Activated naive CD4-positive, alpha-beta T cell treated with anti-CD3 and anti-CD28 coated beads, Interleukin-2, amount 50 U/mL, for 16 hours (primary cell): ENCODE results near the gene SEL1L3.

Experiments
- DNase-seq: peaks from one replicate; pipeline ENCODE4 v3.0.0-alpha.2; 2020

SEL1L3 gene

GRCh38 chr4:25786497-25787065 is 76.2 kb downstream of the SEL1L3 start:
- DNase-seq, result no peak

- DNase-seq, result no peak
Measured at GRCh38 chr4:25783943-25784342, 78.8 kb downstream of the SEL1L3 start.

GRCh38 chr4:25783126-25783525 is 79.7 kb downstream of the SEL1L3 start:
- DNase-seq, result no peak

- DNase-seq, result no peak
Measured at GRCh38 chr4:25782482-25782881, 80.3 kb downstream of the SEL1L3 start.

- DNase-seq, result no peak
Measured at GRCh38 chr4:25779021-25779420, 83.8 kb downstream of the SEL1L3 start.

GRCh38 chr4:25776795-25777194 is 86.0 kb downstream of the SEL1L3 start:
- no peak for DNase-seq

- no peak for DNase-seq
Measured at GRCh38 chr4:25775166-25775565, 87.6 kb downstream of the SEL1L3 start.

- no peak for DNase-seq
Measured at GRCh38 chr4:25773358-25773757, 89.4 kb downstream of the SEL1L3 start.

- DNase-seq, result no peak
Measured at GRCh38 chr4:25771672-25772071, 91.1 kb downstream of the SEL1L3 start.

GRCh38 chr4:25770847-25771246 is 91.9 kb downstream of the SEL1L3 start:
- no peak for DNase-seq

- no peak for DNase-seq
Measured at GRCh38 chr4:25769251-25769650, 93.5 kb downstream of the SEL1L3 start.

GRCh38 chr4:25767877-25768725 is 94.7 kb downstream of the SEL1L3 start:
- DNase-seq, result no peak

- DNase-seq, result no peak
Measured at GRCh38 chr4:25760518-25761157, 102.2 kb downstream of the SEL1L3 start.

- DNase-seq, result no peak
Measured at GRCh38 chr4:25760048-25760447, 102.7 kb downstream of the SEL1L3 start.

- DNase-seq, result no peak
Measured at GRCh38 chr4:25759101-25759500, 103.7 kb downstream of the SEL1L3 start.

- no peak for DNase-seq
Measured at GRCh38 chr4:25757452-25757851, 105.3 kb downstream of the SEL1L3 start.

GRCh38 chr4:25756503-25756902 is 106.3 kb downstream of the SEL1L3 start:
- no peak for DNase-seq

GRCh38 chr4:25755911-25756310 is 106.9 kb downstream of the SEL1L3 start:
- DNase-seq, result no peak

GRCh38 chr4:25753239-25753638 is 109.5 kb downstream of the SEL1L3 start:
- no peak for DNase-seq

GRCh38 chr4:25750874-25751273 is 111.9 kb downstream of the SEL1L3 start:
- no peak for DNase-seq

- DNase-seq, result no peak
Measured at GRCh38 chr4:25749150-25749794, 113.5 kb downstream of the SEL1L3 start.

- no peak for DNase-seq
Measured at GRCh38 chr4:25743971-25744370, 118.8 kb downstream of the SEL1L3 start.

GRCh38 chr4:25729564-25729963 is 133.2 kb downstream of the SEL1L3 start:
- no peak for DNase-seq

GRCh38 chr4:25728886-25729285 is 133.9 kb downstream of the SEL1L3 start:
- no peak for DNase-seq
